Endothelial cell (in vitro differentiated cells): ENCODE results near the gene SST. TPM values are rescaled to one million over a fixed set of nuclear protein-coding genes. Genes with fewer than 3 reads are reported as not detected.

Source experiments
- DNase-seq: peaks from one replicate; pipeline ENCODE4 v3.0.0; 2021; ENCODE audit warnings: low spot score
- H3K27ac Mint-ChIP-seq: one replicate; pipeline ENCODE4 v1.8.0; 2021; ENCODE audit warnings: mixed read lengths, inconsistent platforms; ENCODE audit not compliant: unreplicated experiment
- H3K27me3 Mint-ChIP-seq: one replicate; pipeline ENCODE4 v1.8.0; 2021; ENCODE audit warnings: mild to moderate bottlenecking, moderate library complexity, mixed read lengths, inconsistent platforms; ENCODE audit not compliant: unreplicated experiment
- H3K36me3 Mint-ChIP-seq: one replicate; pipeline ENCODE4 v1.8.0; 2021; ENCODE audit warnings: mild to moderate bottlenecking, low read depth, mixed read lengths, inconsistent platforms; ENCODE audit not compliant: unreplicated experiment
- H3K4me1 Mint-ChIP-seq: one replicate; pipeline ENCODE4 v1.8.0; 2021; ENCODE audit warnings: mild to moderate bottlenecking, mixed read lengths, inconsistent platforms; ENCODE audit not compliant: unreplicated experiment
- H3K4me3 Mint-ChIP-seq: one replicate; pipeline ENCODE4 v1.8.0; 2021; ENCODE audit warnings: mild to moderate bottlenecking, mixed read lengths, inconsistent platforms; ENCODE audit not compliant: unreplicated experiment
- H3K9me3 Mint-ChIP-seq: one replicate; pipeline ENCODE4 v1.8.0; 2021; ENCODE audit warnings: mixed read lengths, inconsistent platforms; ENCODE audit not compliant: unreplicated experiment
- CTCF ChIP-seq: fragments of 200-600 bp; sonication (generic); IDR thresholded peaks from one replicate; pipeline ENCODE4 v1.5.0; 2021; ENCODE audit warnings: antibody characterized with exemption; ENCODE audit not compliant: unreplicated experiment
- total RNA-seq: library from RNA; stranded (reverse); fragmentation: NEBNext Ultra II Directional; extraction: Animal tissue kit (Norgen Biotek cat#: 25700); gene quantifications from one replicate; pipeline ENCODE4 v1.2.1, GENCODE V29; 2021; ENCODE audit not compliant: unreplicated experiment

SST gene
- total RNA-seq, 1 donor from 2014 or later, result not detected

DNA sequence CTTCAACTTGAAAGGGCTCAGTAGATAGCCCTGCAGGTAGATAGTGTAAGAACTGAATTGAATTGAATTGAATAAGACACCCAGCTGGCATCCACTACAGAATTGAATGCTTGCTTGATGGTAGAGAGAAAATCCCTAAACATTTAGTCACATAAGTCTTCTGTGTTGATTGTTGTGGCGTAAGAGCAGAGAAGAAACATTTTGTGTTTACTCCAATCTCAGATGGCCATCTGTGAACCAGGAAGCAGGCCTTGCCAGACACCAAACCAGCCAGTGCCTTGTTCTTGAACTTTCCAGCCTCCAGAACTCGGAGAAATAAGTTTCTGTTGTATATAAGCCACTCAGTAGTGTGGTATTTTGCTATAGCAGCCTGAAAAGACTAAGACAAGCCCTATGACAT, 43.6 kb downstream of the SST start:
- no peak for DNase-seq
- TF ChIP-seq CTCF, result no peak
- Mint-ChIP-seq H3K4me1 (no peaks in the 10 kb centered on the region), H3K9me3 (no peaks in the 10 kb centered on the region), H3K27ac (no peak overlapping the region), H3K4me3 (no peak overlapping the region), H3K27me3 (peaks cover 4% of the 10 kb centered on the region), H3K36me3 (no peaks in the 10 kb centered on the region)

DNA sequence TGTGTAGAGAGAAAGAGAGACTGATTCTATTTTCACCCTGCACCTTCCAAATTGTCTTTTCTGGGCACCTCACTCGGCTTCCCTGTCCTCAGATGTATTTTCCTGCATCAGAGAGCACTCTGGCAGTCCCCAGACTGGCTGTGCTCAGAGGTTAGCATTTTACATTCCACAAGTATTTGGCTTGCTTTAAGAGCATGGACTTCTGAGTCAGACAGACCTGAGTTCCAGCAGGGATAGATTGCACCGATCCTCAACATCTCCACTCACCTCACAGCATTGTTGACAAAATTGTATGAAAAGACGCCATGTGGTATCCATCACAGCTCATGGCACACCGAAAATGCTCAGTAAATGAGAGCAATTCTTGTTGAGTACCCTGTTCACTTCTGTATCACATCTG, 45.6 kb downstream of the SST start:
- Mint-ChIP-seq H3K4me3 (no peak overlapping the region), H3K27me3 (peaks cover 3% of the 10 kb centered on the region)

GRCh38 chr3:187623285-187623814, 46.8 kb downstream of the SST start:
- no peaks in the 10 kb centered on the region for H3K36me3 Mint-ChIP-seq
- peaks cover 6% of the 10 kb centered on the region for H3K27me3 Mint-ChIP-seq
- no peak overlapping the region for H3K4me3 Mint-ChIP-seq
- no peak overlapping the region for H3K27ac Mint-ChIP-seq
- H3K9me3 Mint-ChIP-seq, result no peaks in the 10 kb centered on the region
- no peak for TF ChIP-seq CTCF
- H3K4me1 Mint-ChIP-seq, result no peaks in the 10 kb centered on the region
- no peak for DNase-seq

More for the DNA sequence above, 45.6 kb downstream of the SST start:
- TF ChIP-seq CTCF, result no peak
- Mint-ChIP-seq H3K36me3 (no peaks in the 10 kb centered on the region), H3K27ac (no peak overlapping the region), H3K4me1 (no peaks in the 10 kb centered on the region), H3K9me3 (no peaks in the 10 kb centered on the region)
- no peak for DNase-seq

GRCh38 chr3:187621881-187622280, 48.3 kb downstream of the SST start:
- TF ChIP-seq CTCF, result no peak
- Mint-ChIP-seq H3K36me3 (no peaks in the 10 kb centered on the region), H3K9me3 (no peaks in the 10 kb centered on the region), H3K4me3 (no peak overlapping the region), H3K27me3 (peaks cover 6% of the 10 kb centered on the region), H3K4me1 (no peaks in the 10 kb centered on the region), H3K27ac (no peak overlapping the region)
- no peak for DNase-seq

DNA sequence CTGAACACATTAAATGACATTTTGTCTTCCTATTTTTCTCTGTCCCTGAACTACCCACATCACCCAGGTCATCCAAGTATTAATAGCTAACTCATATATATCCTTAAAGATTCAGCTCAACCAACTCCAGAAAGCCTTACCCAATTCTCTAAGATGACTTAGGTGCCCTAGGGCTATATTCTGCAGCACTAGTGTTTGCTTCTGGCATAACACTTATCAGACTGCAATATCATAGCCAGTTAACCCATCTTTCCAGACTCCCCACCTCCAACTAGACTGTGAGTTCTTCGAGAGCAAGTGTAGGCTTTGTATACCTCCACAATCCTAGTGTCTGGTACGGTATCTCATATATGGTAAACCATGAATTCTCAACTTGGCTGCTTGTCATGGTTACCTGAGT, 50.7 kb downstream of the SST start:
- peaks cover 6% of the 10 kb centered on the region for H3K27me3 Mint-ChIP-seq
- no peak for TF ChIP-seq CTCF
- no peak overlapping the region for H3K27ac Mint-ChIP-seq
- no peak overlapping the region for H3K4me3 Mint-ChIP-seq
- no peaks in the 10 kb centered on the region for H3K4me1 Mint-ChIP-seq
- no peaks in the 10 kb centered on the region for H3K9me3 Mint-ChIP-seq
- DNase-seq, result no peak
- H3K36me3 Mint-ChIP-seq, result no peaks in the 10 kb centered on the region

Other genes with a start within 250 kb of the SST start
- not detected for gene RTP2, start 32.2 kb upstream of the SST start, total RNA-seq
- 7.6 TPM for gene BCL6, start 75.1 kb upstream of the SST start, total RNA-seq